Fibroblast of villous mesenchyme (primary cell): ENCODE results near the gene TOP1. TPM values are rescaled to one million over a fixed set of nuclear protein-coding genes. Genes with fewer than 3 reads are reported as not detected.

Source experiments
- DNase-seq: peaks from one replicate; pipeline ENCODE4 v3.0.0-alpha.2; 2010; ENCODE audit warnings: low read depth
- H3K4me3 ChIP-seq: 2 replicates; pipeline ENCODE4 v1.5.1; 2011; ENCODE audit warnings: low read depth, mild to moderate bottlenecking, low read length
- CTCF ChIP-seq: IDR thresholded peaks from 2 replicates; pipeline ENCODE4 v1.5.1; 2012; ENCODE audit warnings: low read depth, mild to moderate bottlenecking, low read length; ENCODE audit not compliant: insufficient read depth
- total RNA-seq: library from RNA; depleted of rRNA; stranded (reverse); fragments of >200 nt; gene quantifications from 2 replicates; pipeline ENCODE4 v1.2.3, GENCODE V29; 2012

The TOP1 gene
- total RNA-seq, 1 donor = 19.9 TPM

GRCh38 chr20:41050361-41051008 lies 21.9 kb downstream of the TOP1 start:
- peak; percentile 84 for DNase-seq
- TF ChIP-seq CTCF = no peak
- H3K4me3 ChIP-seq = no peak overlapping the region

GRCh38 chr20:41051009-41051825 lies 22.6 kb downstream of the TOP1 start:
- no peak for DNase-seq
- TF ChIP-seq CTCF = no peak
- no peak overlapping the region for H3K4me3 ChIP-seq

- DNase-seq = peak; percentile 69
- no peak for TF ChIP-seq CTCF
- no peak overlapping the region for H3K4me3 ChIP-seq
These were observed 24.3 kb downstream of the TOP1 start for GRCh38 chr20:41052742-41053419.

GRCh38 chr20:41054070-41054846 lies 25.6 kb downstream of the TOP1 start:
- H3K4me3 ChIP-seq = no peak overlapping the region
- no peak for TF ChIP-seq CTCF
- no peak for DNase-seq

- DNase-seq = no peak
- TF ChIP-seq CTCF = no peak
- no peak overlapping the region for H3K4me3 ChIP-seq
These were observed 26.2 kb downstream of the TOP1 start for GRCh38 chr20:41054847-41055230.

- peak; percentile 72 for DNase-seq
- no peak for TF ChIP-seq CTCF
- H3K4me3 ChIP-seq = no peak overlapping the region
These were observed 27.1 kb downstream of the TOP1 start for GRCh38 chr20:41055679-41056078.
